Suprapubic skin (tissue), 4 donors: ENCODE data around the gene CACNB4. TPM values are rescaled to one million over a fixed set of nuclear protein-coding genes. Genes with fewer than 3 reads are reported as not detected.

ENCODE experiments used
- DNase-seq, 2 donors: peaks; one replicate each; pipeline ENCODE4 v3.0.0-alpha.2; 2019; ENCODE audit warnings: low spot score in 2 of 2
- H3K27ac ChIP-seq: fragments of 200-600 bp; sonication (generic); one replicate; pipeline ENCODE4 v1.5.1; 2019
- H3K27me3 ChIP-seq: fragments of 200-600 bp; sonication (generic); one replicate; pipeline ENCODE4 v1.5.1; 2019
- H3K36me3 ChIP-seq: fragments of 200-600 bp; sonication (generic); one replicate; pipeline ENCODE4 v1.5.1; 2019
- H3K4me1 ChIP-seq: fragments of 200-600 bp; sonication (generic); one replicate; pipeline ENCODE4 v1.5.1; 2019
- H3K4me3 ChIP-seq: fragments of 200-600 bp; sonication (generic); one replicate; pipeline ENCODE4 v1.5.1; 2019; ENCODE audit warnings: mild to moderate bottlenecking
- H3K9me3 ChIP-seq: fragments of 200-600 bp; sonication (generic); one replicate; pipeline ENCODE4 v1.5.1; 2019
- CTCF ChIP-seq, 2 donors: fragments of 200-600 bp in 1 of 2; fragments of 450-650 bp in 1 of 2; sonication (generic) in 1 of 2; IDR thresholded peaks; one replicate each; pipeline ENCODE4 v1.5.1; 2016 to 2019; ENCODE audit warnings: antibody characterized with exemption in 2 of 2, mild to moderate bottlenecking in 1 of 2, moderate library complexity in 1 of 2
- EP300 ChIP-seq: sonication (generic); formaldehyde crosslinking; IDR thresholded peaks from one replicate; pipeline ENCODE4 v1.6.1; 2017; ENCODE audit warnings: antibody characterized with exemption
- POLR2A ChIP-seq, 2 donors: fragments of 450-650 bp; IDR thresholded peaks; one replicate each; pipeline ENCODE4 v1.6.1; 2017; ENCODE audit warnings: antibody characterized with exemption in 2 of 2, mild to moderate bottlenecking in 2 of 2, moderate library complexity in 2 of 2
- POLR2AphosphoS5 ChIP-seq, 3 donors: sonication (generic); formaldehyde crosslinking; IDR thresholded peaks; one replicate each; pipeline ENCODE4 v1.6.1; 2017; ENCODE audit warnings: antibody characterized with exemption in 3 of 3
- WGBS: methylation state at CpG from one replicate; pipeline ENCODE4 v1.1.5; 2018; 5-methylcytosine and 5-hydroxymethylcytosine counted together
- total RNA-seq, 4 donors: library from RNA; depleted of rRNA; stranded (reverse); fragments of >200 nt; gene quantifications; one replicate each; pipeline ENCODE4 v1.1.0, GENCODE V29; 2016

The CACNB4 gene
- total RNA-seq, 4 donors from 2014 or later: 7.6 to 14.5 (median 10.7) TPM

DNA sequence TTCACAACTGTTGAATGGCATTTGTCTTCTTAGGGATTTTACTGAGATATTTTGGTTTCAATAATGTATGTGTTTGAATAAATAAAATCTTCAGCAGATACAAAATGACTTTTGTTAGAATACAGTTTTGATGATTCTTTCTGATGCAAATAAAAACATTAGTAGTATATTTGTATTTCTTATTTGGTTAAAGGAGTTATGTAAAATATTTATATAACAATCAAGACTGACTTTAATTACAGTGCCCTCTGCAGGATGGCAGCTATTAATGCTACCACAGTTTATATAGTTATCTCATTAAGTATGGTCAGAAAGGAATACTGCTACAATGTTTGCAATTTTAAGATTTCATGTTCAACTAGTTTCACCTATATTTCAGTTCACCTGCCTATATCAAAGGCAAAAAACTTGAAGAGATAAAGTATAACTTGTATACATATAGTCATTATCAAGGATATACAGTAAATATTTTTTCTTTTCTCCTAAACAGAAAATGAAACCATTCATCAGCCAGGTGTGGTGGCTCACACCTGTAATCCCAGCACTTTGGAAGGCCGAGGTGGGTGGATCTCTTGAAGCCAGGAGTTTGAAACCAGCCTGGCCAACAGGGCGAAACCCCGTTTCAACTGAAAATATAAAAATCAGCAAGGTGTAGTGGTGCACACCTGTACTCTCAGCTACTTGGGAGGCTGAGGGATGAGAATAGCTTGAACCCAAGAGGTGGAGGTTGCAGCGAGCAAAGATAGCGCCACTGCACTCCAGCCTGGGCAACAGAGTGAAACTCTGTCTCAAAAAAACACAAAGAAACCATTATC, 290.4 kb downstream of the CACNB4 start:
- Histone ChIP-seq H3K9me3 (no peaks in the 10 kb centered on the region), H3K36me3 (peaks cover 51% of the 10 kb centered on the region), H3K4me3 (no peak overlapping the region), H3K27ac (no peak overlapping the region), H3K27me3 (no peaks in the 10 kb centered on the region), H3K4me1 (no peaks in the 10 kb centered on the region)
- no peak for DNase-seq
- TF ChIP-seq POLR2A (IDR thresholded peaks at IDR 0.05) (no peak), EP300 (no peak), CTCF (IDR thresholded peaks at IDR 0.05) (peak; percentile 17 to 44)
- 90% methylated on average over 5 of the region's 5 CpGs for WGBS

- no peaks in the 10 kb centered on the region for H3K27me3 ChIP-seq
- no peak overlapping the region for H3K27ac ChIP-seq
- no peak for DNase-seq
- TF ChIP-seq POLR2AphosphoS5 (IDR thresholded peaks at IDR 0.05) (no peak), POLR2A (IDR thresholded peaks at IDR 0.05) (no peak), EP300 (no peak), CTCF (IDR thresholded peaks at IDR 0.05) (no peak)
- peaks cover 41% of the 10 kb centered on the region for H3K36me3 ChIP-seq
- no peaks in the 10 kb centered on the region for H3K9me3 ChIP-seq
- no peak overlapping the region for H3K4me3 ChIP-seq
- H3K4me1 ChIP-seq: peaks cover 3% of the 10 kb centered on the region
Measured at GRCh38 chr2:151805961-151806360, 292.9 kb downstream of the CACNB4 start.

GRCh38 chr2:151805343-151805742, 293.5 kb downstream of the CACNB4 start:
- no peaks in the 10 kb centered on the region for H3K27me3 ChIP-seq
- TF ChIP-seq CTCF (IDR thresholded peaks at IDR 0.05) (no peak), POLR2AphosphoS5 (IDR thresholded peaks at IDR 0.05) (no peak), EP300 (no peak), POLR2A (IDR thresholded peaks at IDR 0.05) (no peak)
- DNase-seq: no peak
- H3K36me3 ChIP-seq: peaks cover 35% of the 10 kb centered on the region
- WGBS: 96% methylated on average over 1 of the region's 1 CpG
- H3K27ac ChIP-seq: no peak overlapping the region
- peaks cover 3% of the 10 kb centered on the region for H3K4me1 ChIP-seq
- H3K4me3 ChIP-seq: no peak overlapping the region
- no peaks in the 10 kb centered on the region for H3K9me3 ChIP-seq

DNA sequence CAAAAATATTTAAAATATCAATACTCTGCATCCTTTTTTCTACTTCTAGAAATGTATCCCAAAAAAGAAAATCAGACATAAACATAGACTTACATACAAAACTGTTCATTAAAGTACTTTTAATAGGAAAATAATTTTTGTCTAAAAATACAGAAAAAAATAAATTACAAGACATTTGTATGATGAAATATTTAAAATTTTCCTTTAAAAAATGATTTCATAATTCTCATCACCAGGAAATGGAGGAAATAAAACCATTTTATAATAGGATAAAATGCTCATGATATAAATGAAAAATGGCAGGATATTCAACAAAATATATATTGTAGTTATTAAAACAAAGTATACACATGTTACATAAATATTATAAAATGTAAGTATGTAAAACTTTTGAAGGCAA, 295.0 kb downstream of the CACNB4 start:
- no peak for DNase-seq
- Histone ChIP-seq H3K27me3 (no peaks in the 10 kb centered on the region), H3K9me3 (no peaks in the 10 kb centered on the region), H3K4me3 (no peak overlapping the region), H3K4me1 (peaks cover 3% of the 10 kb centered on the region), H3K36me3 (peaks cover 36% of the 10 kb centered on the region), H3K27ac (no peak overlapping the region)
- TF ChIP-seq EP300: no peak
- TF ChIP-seq POLR2AphosphoS5 (IDR thresholded peaks at IDR 0.05): no peak
- TF ChIP-seq CTCF (IDR thresholded peaks at IDR 0.05): no peak
- TF ChIP-seq POLR2A (IDR thresholded peaks at IDR 0.05): no peak

GRCh38 chr2:151802315-151802714, 296.5 kb downstream of the CACNB4 start:
- Histone ChIP-seq H3K4me1 (peaks cover 3% of the 10 kb centered on the region), H3K27me3 (no peaks in the 10 kb centered on the region), H3K9me3 (no peaks in the 10 kb centered on the region), H3K27ac (no peak overlapping the region), H3K36me3 (peaks cover 36% of the 10 kb centered on the region), H3K4me3 (no peak overlapping the region)
- 92% methylated on average over 2 of the region's 2 CpGs for whole genome bisulfite sequencing
- no peak for DNase-seq
- TF ChIP-seq POLR2A (IDR thresholded peaks at IDR 0.05) (no peak), POLR2AphosphoS5 (IDR thresholded peaks at IDR 0.05) (no peak), CTCF (IDR thresholded peaks at IDR 0.05) (no peak), EP300 (no peak)
